Eye (tissue), 1 donor: ENCODE data around the gene TRIML1.

Source experiments
- DNase-seq: peaks from one replicate; pipeline ENCODE4 v3.0.0-alpha.2; 2015

The TRIML1 gene, protein sequence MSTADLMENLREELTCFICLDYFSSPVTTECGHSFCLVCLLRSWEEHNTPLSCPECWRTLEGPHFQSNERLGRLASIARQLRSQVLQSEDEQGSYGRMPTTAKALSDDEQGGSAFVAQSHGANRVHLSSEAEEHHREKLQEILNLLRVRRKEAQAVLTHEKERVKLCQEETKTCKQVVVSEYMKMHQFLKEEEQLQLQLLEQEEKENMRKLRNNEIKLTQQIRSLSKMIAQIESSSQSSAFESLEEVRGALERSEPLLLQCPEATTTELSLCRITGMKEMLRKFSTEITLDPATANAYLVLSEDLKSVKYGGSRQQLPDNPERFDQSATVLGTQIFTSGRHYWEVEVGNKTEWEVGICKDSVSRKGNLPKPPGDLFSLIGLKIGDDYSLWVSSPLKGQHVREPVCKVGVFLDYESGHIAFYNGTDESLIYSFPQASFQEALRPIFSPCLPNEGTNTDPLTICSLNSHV

GRCh38 chr4:188139141-188139540, at the start of gene TRIML1:
Gene TRIML1, plus strand, starts transcription at chr4:188139441. Its CDS starts 118 bp downstream, at chr4:188139559.
- no peak for DNase-seq

DNA sequence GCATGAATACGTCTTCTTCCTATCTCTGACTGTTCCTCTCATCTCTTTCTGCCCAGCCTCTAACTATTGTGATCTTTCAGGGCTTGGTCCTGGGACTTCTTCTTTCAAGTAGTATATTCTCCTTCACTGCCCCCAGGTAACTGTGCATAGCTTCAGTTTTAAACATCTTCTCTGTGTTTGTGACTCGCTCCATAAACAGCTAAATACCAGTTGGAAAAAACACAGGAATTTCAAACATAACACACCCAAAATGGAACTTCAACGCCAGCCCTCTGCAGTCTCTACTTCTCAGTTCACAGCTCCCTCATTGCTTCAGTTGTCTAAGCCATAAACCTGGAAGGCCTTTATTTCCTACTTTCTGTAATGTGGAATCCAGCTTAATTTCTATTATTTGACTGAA, 46.4 kb upstream of the TRIML1 start:
- no peak for DNase-seq

- DNase-seq = no peak
Observed at GRCh38 chr4:188106454-188106853, 32.8 kb upstream of the TRIML1 start.

GRCh38 chr4:188107931-188108843, 31.1 kb upstream of the TRIML1 start:
- DNase-seq = no peak

- no peak for DNase-seq
Observed at GRCh38 chr4:188109157-188109755, 30.0 kb upstream of the TRIML1 start, which contains the start of gene TRIML2. Gene TRIML2, minus strand, starts transcription at chr4:188109603. Its CDS starts 4,235 bp downstream, at chr4:188105368.

- DNase-seq = no peak
Observed at GRCh38 chr4:188110036-188110435, 29.2 kb upstream of the TRIML1 start.

DNA sequence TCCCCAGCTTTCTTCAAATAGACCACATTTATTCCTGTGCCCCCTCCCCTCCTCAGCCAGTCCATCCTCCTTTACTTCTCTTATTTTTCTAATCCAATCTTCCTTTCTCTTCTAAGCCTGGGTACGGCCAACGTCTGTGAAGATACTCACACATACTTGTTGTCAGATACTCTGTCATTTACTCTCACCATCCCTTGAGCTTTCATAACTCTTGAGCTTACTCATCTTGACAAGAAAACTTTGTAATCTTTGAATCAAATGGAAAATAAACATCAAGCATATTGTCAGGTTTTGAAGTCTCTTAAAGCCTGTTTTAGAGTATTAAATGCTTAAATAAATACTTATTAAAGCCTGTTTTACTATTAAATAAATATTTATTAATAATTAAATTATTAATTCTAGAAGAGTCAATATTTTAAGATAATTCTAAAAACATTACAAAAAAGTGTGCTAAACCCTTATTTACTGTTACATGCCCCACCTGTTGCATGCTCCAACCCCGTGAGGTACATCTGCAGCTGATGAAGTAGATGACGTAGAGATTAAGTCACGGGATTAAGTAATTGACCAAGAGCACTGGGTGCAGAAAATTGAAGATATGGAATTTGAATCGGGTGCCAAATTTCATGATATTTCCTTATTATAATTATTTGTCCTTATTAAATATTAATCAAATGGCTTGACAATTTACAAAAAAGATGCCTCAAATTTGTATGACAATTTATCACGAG, 28.3 kb upstream of the TRIML1 start:
- DNase-seq = no peak

- no peak for DNase-seq
Observed at GRCh38 chr4:188111955-188112354, 27.3 kb upstream of the TRIML1 start.

GRCh38 chr4:188113156-188113555, 26.1 kb upstream of the TRIML1 start:
- DNase-seq = no peak

DNA sequence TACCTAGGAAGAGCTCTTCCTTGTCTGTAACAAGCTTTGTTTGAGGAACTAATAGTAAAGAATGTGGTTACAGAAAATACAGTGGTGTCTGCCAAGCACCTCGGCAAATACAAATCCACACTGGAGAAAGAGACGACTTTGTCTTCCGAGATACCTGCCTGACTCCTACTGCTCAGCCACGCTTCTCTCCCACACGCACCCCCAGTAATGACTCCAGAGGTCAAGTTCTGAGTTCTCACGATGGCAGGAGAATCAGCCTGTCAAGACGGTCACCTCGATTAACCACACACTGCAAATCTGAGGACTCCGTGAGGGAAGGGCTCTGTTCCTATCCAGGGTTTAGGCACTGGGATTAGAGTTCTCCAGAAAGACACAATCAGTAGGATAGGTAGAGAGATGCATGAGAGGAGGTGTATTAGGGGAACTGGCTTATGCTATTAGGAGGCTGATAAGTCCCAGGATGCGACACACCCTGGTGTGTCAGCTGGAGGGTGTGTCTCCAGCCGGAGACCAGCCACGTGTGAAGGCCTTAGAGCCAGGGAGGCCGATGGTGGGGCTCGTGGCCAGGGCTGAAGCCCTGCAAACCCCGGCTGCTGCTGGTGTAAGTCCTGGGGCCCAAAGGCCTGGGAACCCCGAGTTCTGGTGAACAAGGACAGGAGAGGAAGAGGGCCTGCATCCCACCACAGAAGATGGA, 21.5 kb upstream of the TRIML1 start:
- no peak for DNase-seq

- no peak for DNase-seq
Observed at GRCh38 chr4:188121530-188121929, 17.7 kb upstream of the TRIML1 start.

GRCh38 chr4:188127214-188127874, 11.9 kb upstream of the TRIML1 start:
- DNase-seq = no peak

DNA sequence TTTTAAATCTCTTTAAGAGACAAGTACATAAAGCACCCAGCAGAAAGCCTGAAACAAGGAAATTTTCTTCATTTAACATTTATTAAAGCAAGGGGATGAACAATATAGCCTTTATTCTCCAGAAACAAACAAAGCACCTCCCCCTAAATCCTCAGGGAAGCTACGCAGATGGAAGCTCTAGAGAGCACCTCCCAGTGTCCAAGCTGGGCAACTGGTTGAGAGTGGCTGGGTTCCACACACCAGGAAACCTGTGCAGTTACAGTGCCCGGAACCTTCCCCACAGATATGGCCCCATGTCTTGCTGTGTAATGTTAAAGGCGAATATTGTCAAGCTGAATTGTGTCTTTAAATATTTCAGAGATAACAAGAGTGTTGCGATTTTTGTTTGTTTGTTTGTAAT, 8.9 kb upstream of the TRIML1 start:
- DNase-seq = no peak

DNA sequence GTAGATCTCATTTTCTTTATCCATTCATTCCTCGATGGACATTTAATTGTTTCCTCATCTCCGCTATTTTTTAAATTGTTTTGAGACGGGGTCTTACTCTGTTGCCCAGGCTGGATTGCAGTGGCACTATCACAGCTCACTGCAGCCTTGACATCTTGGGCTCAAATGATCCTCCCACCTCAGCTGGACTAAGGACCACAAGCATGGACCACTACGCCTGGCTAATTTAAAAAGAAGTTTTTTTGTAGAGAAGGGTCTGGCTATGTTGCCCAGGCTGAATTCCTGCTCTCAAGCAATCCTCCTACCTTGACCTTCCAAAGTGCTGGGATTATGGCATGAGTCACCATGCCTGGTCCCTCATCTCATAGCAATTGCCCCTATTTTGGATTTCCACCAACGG, 7.0 kb upstream of the TRIML1 start:
- DNase-seq = no peak

- DNase-seq = no peak
Observed at GRCh38 chr4:188138227-188138626, 1.0 kb upstream of the TRIML1 start.

GRCh38 chr4:188139671-188140070, 430 bp downstream of the TRIML1 start:
- DNase-seq = no peak

DNA sequence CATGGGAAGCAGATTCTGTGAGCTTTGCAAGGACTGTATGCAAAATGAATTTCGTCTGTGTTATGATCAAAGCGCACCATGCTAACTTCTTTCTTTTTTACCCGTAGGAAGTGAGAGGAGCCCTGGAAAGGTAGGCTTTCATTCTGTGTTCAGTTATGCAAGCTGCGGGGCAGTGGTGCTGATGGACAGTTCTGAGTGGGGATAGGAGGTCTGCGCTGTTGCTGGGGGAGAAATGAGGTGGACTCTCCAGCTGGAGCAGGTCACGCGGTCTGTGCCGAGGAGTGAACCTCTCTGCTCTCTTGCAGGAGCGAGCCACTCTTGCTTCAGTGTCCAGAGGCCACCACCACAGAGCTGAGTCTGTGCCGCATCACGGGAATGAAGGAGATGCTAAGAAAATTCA, 4.5 kb downstream of the TRIML1 start:
- no peak for DNase-seq

- no peak for DNase-seq
Observed at GRCh38 chr4:188145601-188146000, 6.4 kb downstream of the TRIML1 start.

- no peak for DNase-seq
Observed at GRCh38 chr4:188146618-188147017, 7.4 kb downstream of the TRIML1 start.

GRCh38 chr4:188147176-188147575, 7.9 kb downstream of the TRIML1 start:
- no peak for DNase-seq

- no peak for DNase-seq
Observed at GRCh38 chr4:188147776-188148175, 8.5 kb downstream of the TRIML1 start.
